Measurements from ENCODE around the gene STAP1.

GRCh38 chr4:67573193-67573592, 14.7 kb downstream of the STAP1 start:
- TF ChIP-seq POLR2A (IDR thresholded peaks at IDR 0.05; ENCODE audit: low read depth, low read length) (no peak), POLR2AphosphoS5 (IDR thresholded peaks at IDR 0.05; ENCODE audit: low read depth, low read length) (no peak)

All from GM12892 (cell line).